GM18858 (cell line): Measurements from ENCODE around the gene NUAK2.
A peak's percentile ranks its signal among the peaks of the same experiment; 100 is the strongest.
"Not testable (repeated sequence)": the region's sequence is repeated elsewhere in the genome, so short reads cannot be mapped to it uniquely, and the experiment has no call there.

ENCODE experiments used
- ATAC-seq: cut with Tn5 transposase; IDR thresholded peaks from one replicate; pipeline ENCODE4 v1.9.1; 2021; ENCODE audit not compliant: unreplicated experiment

Gene NUAK2

GRCh38 chr1:205300149-205300548, 21.4 kb downstream of the NUAK2 start:
- ATAC-seq: no peak

- ATAC-seq: no peak
Observed at GRCh38 chr1:205298191-205298994, 23.2 kb downstream of the NUAK2 start.

- not testable (repeated sequence) for ATAC-seq
Observed at GRCh38 chr1:205297546-205298177, 23.9 kb downstream of the NUAK2 start.

DNA sequence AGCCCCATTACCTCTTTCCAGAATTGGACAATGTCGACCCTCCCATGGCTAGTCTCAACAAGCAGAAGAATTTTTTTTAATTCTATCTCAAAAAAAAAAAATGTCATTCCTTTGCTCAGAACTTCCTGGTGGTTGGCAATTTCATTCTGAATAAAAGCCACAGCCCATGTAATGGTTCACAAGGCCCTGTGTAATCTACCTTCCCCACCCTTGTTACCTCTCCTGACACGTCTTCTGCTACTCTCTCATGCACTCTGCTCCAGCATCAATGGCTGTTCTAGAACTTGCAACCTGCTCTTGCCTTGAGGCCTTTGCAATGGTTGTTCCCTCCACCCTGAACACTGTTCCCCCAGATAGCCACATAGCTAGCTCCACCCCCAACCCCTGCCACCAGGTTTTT, 25.4 kb downstream of the NUAK2 start:
- ATAC-seq: no peak

- ATAC-seq: no peak
Observed at GRCh38 chr1:205294934-205295333, 26.6 kb downstream of the NUAK2 start.

- ATAC-seq: no peak
Observed at GRCh38 chr1:205294175-205294917, 27.2 kb downstream of the NUAK2 start.

DNA sequence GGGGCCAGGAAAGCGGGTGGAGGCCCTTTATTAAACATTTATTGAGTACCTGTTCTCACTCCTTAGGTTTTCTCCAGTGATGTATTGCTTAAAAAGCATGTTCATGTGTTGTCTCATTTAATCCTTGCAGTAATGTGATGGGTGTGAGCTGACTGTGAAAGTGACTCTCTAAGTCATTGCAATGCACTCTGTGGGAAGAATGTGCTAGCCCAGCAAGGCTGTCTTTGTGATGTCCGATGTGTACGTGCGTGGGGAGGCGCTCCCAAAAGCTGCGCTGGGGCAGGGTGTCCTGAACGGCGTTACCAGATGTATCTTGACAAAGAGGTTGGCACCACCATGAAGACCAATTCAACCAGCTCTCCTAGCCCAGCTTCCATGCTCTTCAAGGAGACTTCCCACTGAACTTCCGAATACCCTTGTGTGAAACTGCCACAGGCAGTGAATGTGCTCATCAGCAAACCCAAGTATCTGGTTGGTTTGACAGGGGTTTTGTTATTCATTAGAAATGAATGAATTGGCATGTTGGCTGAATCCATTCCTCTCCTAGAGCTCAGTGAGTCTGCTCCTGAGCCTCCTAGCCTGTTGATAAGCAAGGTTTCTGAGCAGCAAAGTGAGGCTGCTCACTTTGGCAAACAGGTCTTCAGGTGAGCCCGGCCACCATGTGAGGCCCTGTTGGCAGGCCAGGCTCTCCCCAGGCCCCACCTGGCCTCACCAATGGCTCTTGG, 28.0 kb downstream of the NUAK2 start:
- ATAC-seq: no peak

DNA sequence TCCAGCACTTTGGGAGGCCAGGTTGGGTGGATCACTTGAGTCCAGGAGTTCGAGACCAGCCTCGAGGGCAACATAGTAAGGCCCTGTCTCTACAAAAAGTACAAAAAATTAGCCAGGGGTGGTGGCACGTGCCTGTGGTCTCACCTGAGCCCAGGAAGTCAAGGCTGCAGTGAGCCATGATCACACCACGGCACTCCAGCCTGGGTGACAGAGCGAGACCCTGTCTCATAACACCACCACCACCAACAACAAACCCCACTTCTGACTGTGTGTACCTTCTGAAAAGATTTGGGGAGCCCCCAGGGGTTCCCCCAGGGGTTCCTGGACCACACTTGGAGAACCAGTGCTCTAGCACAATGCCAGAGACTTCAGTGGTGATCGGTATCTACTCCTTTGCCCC, 29.9 kb downstream of the NUAK2 start:
- no peak for ATAC-seq

DNA sequence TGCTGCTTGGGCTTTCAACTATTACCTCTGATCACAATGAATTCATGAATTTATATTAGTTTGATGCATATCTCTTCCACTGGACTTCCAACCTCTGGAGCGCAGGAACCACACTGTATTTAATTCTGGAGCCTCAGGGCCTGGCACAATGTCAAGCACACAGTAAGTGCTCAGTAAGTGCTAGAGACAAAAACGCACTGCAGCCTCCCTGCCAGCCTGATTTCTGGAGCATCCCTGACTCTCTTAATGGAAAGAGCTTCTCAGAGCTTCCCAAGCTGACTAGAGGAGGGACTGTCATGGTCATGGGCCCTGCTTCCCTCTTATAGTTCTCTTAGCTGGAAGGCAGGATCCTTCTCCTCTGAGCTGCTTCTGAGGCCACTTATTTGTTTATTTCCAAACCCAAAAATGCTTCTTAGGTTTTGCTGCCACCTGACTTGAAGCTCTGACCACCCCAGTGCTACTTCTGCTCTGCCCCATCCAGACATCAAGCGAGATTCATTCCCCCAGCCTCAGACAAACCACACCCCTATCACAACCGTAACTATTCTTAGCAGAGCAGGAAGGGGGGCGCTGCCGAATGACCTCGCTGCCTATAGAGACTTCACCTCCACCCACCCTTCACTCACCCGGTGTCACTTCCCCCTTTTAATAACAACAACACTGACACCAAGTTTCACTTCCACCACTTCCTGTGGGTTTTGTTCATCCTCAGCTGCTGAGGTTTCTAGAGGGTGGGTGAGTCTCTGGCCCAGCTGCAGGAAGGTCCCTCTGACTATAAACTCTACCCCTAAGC, 33.6 kb downstream of the NUAK2 start:
- ATAC-seq: peak; percentile 64

DNA sequence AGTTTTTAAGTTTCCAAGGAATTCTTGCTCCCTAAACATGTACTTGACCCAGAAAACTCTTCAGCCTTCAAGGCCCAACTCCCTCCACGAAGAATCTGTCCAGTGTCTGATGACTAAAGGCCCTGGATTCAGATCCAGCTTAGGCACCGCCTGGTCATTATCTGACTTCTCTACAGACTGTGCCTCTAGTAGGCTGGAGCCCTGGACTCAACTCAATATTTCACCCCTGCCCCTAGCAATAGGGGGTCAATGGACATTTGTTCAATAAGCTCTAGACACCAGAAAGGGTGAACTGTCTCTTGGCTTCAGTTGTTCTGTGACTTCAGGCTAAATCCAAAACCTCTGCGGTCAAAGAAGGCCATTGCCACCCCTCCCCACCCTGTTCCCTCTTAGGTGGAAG, 34.5 kb downstream of the NUAK2 start:
- no peak for ATAC-seq

DNA sequence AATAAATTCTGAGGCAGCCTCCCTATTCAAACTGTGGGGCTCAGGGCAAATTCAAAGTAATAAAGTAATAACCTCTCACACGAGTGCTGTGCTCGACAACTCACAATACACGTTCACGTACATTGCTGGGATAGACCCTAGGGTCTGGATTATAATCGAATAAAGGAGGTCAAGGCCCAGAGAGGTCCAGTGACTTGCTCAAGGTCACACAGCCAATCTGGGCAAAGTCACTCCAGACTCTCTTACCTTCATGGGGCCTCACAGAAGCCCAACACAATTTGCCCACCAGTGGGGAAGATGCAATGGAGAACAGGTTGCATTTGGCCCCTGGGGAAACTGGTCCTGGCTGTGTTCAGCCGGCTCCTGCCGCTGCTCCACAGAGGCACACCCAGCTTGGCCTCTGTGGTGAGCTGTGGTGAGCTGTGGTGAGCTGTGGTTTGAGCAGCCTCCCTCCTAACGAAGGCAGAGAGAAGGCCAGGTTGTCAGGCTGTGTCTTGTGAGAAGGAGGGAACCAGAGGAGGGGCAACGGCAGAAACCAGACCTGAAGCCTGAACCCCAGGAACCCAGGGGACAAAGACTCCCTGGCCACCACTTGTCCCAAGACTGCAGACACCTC, 35.1 kb downstream of the NUAK2 start:
- ATAC-seq: no peak

GRCh38 chr1:205285381-205286101, 36.0 kb downstream of the NUAK2 start:
- peak; percentile 38 for ATAC-seq

GRCh38 chr1:205284420-205285144, 37.0 kb downstream of the NUAK2 start:
- ATAC-seq: no peak

- ATAC-seq: no peak
Observed at GRCh38 chr1:205283270-205284147, 38.0 kb downstream of the NUAK2 start.

- not testable (repeated sequence) for ATAC-seq
Observed at GRCh38 chr1:205280666-205281395, 40.7 kb downstream of the NUAK2 start.

DNA sequence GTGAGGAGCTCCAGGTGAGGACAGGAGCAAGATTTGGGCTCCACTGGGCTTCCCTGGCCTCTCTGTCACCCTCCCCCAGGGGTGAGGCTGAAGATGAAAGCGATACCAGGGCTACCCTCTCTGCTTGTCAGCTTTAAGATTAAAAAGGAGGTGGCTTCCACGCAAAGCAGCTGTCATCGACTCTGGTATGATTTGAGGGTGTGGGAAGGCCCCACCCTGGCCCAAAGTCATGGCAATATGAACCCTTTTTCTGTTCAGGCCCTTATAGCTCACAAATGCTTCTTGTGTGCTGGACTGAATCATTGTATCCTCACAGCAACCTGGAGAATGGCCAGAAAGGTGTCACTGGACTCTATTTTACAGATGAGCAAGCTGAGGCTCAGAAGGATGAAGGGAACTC, 41.6 kb downstream of the NUAK2 start:
- no peak for ATAC-seq

- ATAC-seq: no peak
Observed at GRCh38 chr1:205276689-205277065, 44.9 kb downstream of the NUAK2 start.
